H1 (cell line): ENCODE results near the gene TACC2. TPM values are rescaled to one million over a fixed set of nuclear protein-coding genes. Genes with fewer than 3 reads are reported as not detected.

Experiments used
- CTCF ChIA-PET: fragments of 300-600 bp; sonication (Branson Sonifier 250); formaldehyde crosslinking; loops from one replicate; lab custom pipeline; 2021; ENCODE audit not compliant: partially characterized antibody; lab: Charles Lee
- POLR2A ChIA-PET: fragments of 300-600 bp; sonication (Branson Sonifier 250); formaldehyde crosslinking; loops from one replicate; lab custom pipeline; 2021; ENCODE audit warnings: inconsistent platforms; ENCODE audit not compliant: partially characterized antibody; lab: Charles Lee
- DNase-seq, 2 experiments: peaks; one replicate each; pipeline versions ENCODE4 v3.0.0 to v3.0.0-alpha.2; 2010 to 2022; ENCODE audit warnings: low spot score in 2 of 2, low read depth in 1 of 2, mixed read lengths in 1 of 2
- FAIRE-seq: peaks from 2 replicates; lab custom pipeline; 2011; peaks lifted over from hg19 to GRCh38; lab: Jason Lieb, UNC
- H2AFZ ChIP-seq: 2 replicates; pipeline ENCODE4 v1.8.1; 2012; ENCODE audit warnings: low read length, inconsistent platforms
- H2AK5ac ChIP-seq: 2 replicates; pipeline ENCODE4 v1.6.1; 2013; ENCODE audit warnings: low read depth, low read length
- H2BK120ac ChIP-seq: replicated peaks from 2 replicates; pipeline ENCODE3; 2013; ENCODE audit warnings: low read depth, low read length, inconsistent platforms
- H2BK12ac ChIP-seq: 2 replicates; pipeline ENCODE4 v1.6.1; 2013; ENCODE audit warnings: low read depth, low read length
- H2BK15ac ChIP-seq: 2 replicates; pipeline ENCODE4 v1.6.1; 2013; ENCODE audit warnings: low read length
- H2BK20ac ChIP-seq: 2 replicates; pipeline ENCODE4 v1.6.1; 2013; ENCODE audit warnings: low read length
- H2BK5ac ChIP-seq: 2 replicates; pipeline ENCODE4 v1.6.1; 2013; ENCODE audit warnings: low read depth, low read length
- H3K14ac ChIP-seq: 2 replicates; pipeline ENCODE4 v1.6.1; 2013; ENCODE audit warnings: inconsistent platforms; ENCODE audit not compliant: insufficient read length
- H3K18ac ChIP-seq: 2 replicates; pipeline ENCODE4 v1.6.1; 2013; ENCODE audit warnings: low read length; ENCODE audit errors: extremely low read depth
- H3K23ac ChIP-seq: 2 replicates; pipeline ENCODE4 v1.6.1; 2013; ENCODE audit warnings: inconsistent platforms; ENCODE audit not compliant: insufficient read length
- H3K23me2 ChIP-seq: 2 replicates; pipeline ENCODE4 v1.6.1; 2013; ENCODE audit warnings: low read depth, low read length
- H3K27ac ChIP-seq: 2 replicates; pipeline ENCODE4 v1.6.1; 2011; ENCODE audit warnings: low read depth, low read length, inconsistent platforms
- H3K27me3 ChIP-seq, 4 experiments: replicated peaks in 1 of 4; 1 replicate in 1 of 4; 2 replicates in 3 of 4; pipeline versions ENCODE4 v1.6.1 to v1.8.1; 2011 to 2013; ENCODE audit warnings: low read length in 3 of 4, mild to moderate bottlenecking in 3 of 4, inconsistent platforms in 2 of 4, mixed read lengths in 2 of 4, moderate library complexity in 1 of 4; ENCODE audit not compliant: control insufficient read depth in 3 of 4, insufficient read depth in 3 of 4; ENCODE audit errors: extremely low read depth in 1 of 4
- H3K36me3 ChIP-seq, 4 experiments: 2 replicates each; pipeline versions ENCODE4 v1.6.1 to v1.8.1; 2011 to 2013; ENCODE audit warnings: mild to moderate bottlenecking in 4 of 4, low read length in 3 of 4, moderate library complexity in 2 of 4, control low read depth in 1 of 4, inconsistent platforms in 1 of 4; ENCODE audit not compliant: insufficient read depth in 4 of 4, control insufficient read depth in 2 of 4
- H3K4ac ChIP-seq: replicated peaks from 2 replicates; pipeline ENCODE3; 2013; ENCODE audit warnings: low read length, low read depth, mixed read lengths, inconsistent platforms; ENCODE audit not compliant: insufficient read length
- H3K4me1 ChIP-seq, 4 experiments: replicated peaks in 1 of 4; 1 replicate in 1 of 4; 2 replicates in 3 of 4; pipeline versions ENCODE4 v1.6.1 to v1.8.1; 2011 to 2013; ENCODE audit warnings: low read length in 3 of 4, inconsistent platforms in 2 of 4, mixed read lengths in 1 of 4; ENCODE audit not compliant: insufficient read depth in 4 of 4, control insufficient read depth in 3 of 4
- H3K4me2 ChIP-seq, 2 experiments: 2 replicates each; pipeline versions ENCODE4 v1.6.1 to v1.8.1; 2011 to 2013; ENCODE audit warnings: low read depth in 2 of 2, low read length in 2 of 2, control low read depth in 1 of 2, inconsistent platforms in 1 of 2, mild to moderate bottlenecking in 1 of 2; ENCODE audit not compliant: insufficient read depth in 1 of 2
- H3K4me3 ChIP-seq, 4 experiments: fragments of 200-600, 300-600 bp in 1 of 4; sonication (generic), shearing (Covaris generic), sonication (Bioruptor Twin) in 1 of 4; 2 replicates each; pipeline versions ENCODE4 v1.5.1 to v1.8.1; 2011 to 2016; ENCODE audit warnings: low read length in 4 of 4, low read depth in 3 of 4, control low read depth in 2 of 4, inconsistent platforms in 2 of 4, mild to moderate bottlenecking in 2 of 4, mixed read lengths in 1 of 4, moderate library complexity in 1 of 4; ENCODE audit not compliant: insufficient read depth in 2 of 4; ENCODE audit errors: extremely low read depth in 1 of 4
- H3K56ac ChIP-seq: replicated peaks from 2 replicates; pipeline ENCODE3; 2013; ENCODE audit warnings: low read depth, mild to moderate bottlenecking, mixed read lengths, low read length, inconsistent platforms; ENCODE audit not compliant: insufficient read length
- H3K79me1 ChIP-seq: 2 replicates; pipeline ENCODE4 v1.6.1; 2013; ENCODE audit warnings: low read depth, low read length, control low read depth
- H3K79me2 ChIP-seq, 2 experiments: 2 replicates each; pipeline versions ENCODE4 v1.6.1 to v1.8.1; 2012 to 2013; ENCODE audit warnings: low read length in 2 of 2, mild to moderate bottlenecking in 2 of 2, inconsistent platforms in 1 of 2; ENCODE audit not compliant: insufficient read depth in 2 of 2, control insufficient read depth in 1 of 2
- H3K9ac ChIP-seq, 4 experiments: replicated peaks in 1 of 4; 1 replicate in 1 of 4; 2 replicates in 3 of 4; pipeline versions ENCODE4 v1.6.1 to v1.8.1; 2011 to 2013; ENCODE audit warnings: low read depth in 3 of 4, low read length in 3 of 4, control low read depth in 2 of 4, mild to moderate bottlenecking in 2 of 4, moderate library complexity in 2 of 4, inconsistent platforms in 1 of 4; ENCODE audit errors: extremely low read depth in 1 of 4
- H3K9me3 ChIP-seq, 2 experiments: 2 replicates each; pipeline versions ENCODE4 v1.6.1 to v1.8.1; 2012 to 2013; ENCODE audit warnings: mild to moderate bottlenecking in 2 of 2, moderate library complexity in 2 of 2, control low read depth in 1 of 2, inconsistent platforms in 1 of 2, low read depth in 1 of 2, low read length in 1 of 2, mixed read lengths in 1 of 2; ENCODE audit not compliant: insufficient read depth in 2 of 2
- H4K20me1 ChIP-seq, 2 experiments: replicated peaks in 1 of 2; 2 replicates each; pipeline versions ENCODE3 to v1.8.1; 2011 to 2013; ENCODE audit warnings: inconsistent platforms in 2 of 2, low read length in 2 of 2, mild to moderate bottlenecking in 1 of 2; ENCODE audit not compliant: insufficient read depth in 2 of 2, control insufficient read depth in 1 of 2
- H4K5ac ChIP-seq: 2 replicates; pipeline ENCODE4 v1.6.1; 2013; ENCODE audit warnings: low read length, low read depth, mixed read lengths, inconsistent platforms; ENCODE audit not compliant: insufficient read length
- H4K8ac ChIP-seq: 2 replicates; pipeline ENCODE4 v1.8.0; 2013; ENCODE audit warnings: mild to moderate bottlenecking, moderate library complexity, low read length, inconsistent platforms; ENCODE audit not compliant: insufficient read depth; ENCODE audit errors: extremely low read depth
- H4K91ac ChIP-seq: replicated peaks from 2 replicates; pipeline ENCODE3; 2013; ENCODE audit warnings: low read length, mixed read lengths, inconsistent platforms; ENCODE audit not compliant: insufficient read length
- JUN ChIP-seq: IDR thresholded peaks from 2 replicates; pipeline ENCODE4 v1.6.1; 2011; ENCODE audit warnings: low read depth, mild to moderate bottlenecking, improper control_type of control experiment, low read length
- KDM4A ChIP-seq: IDR thresholded peaks from one replicate; pipeline ENCODE4 v1.7.1; 2012; ENCODE audit warnings: low read depth, mild to moderate bottlenecking, moderate library complexity, low read length, inconsistent platforms; ENCODE audit not compliant: severe bottlenecking
- TEAD4 ChIP-seq: IDR thresholded peaks from 2 replicates; pipeline ENCODE4 v1.6.1; 2012; ENCODE audit warnings: low read depth, low read length, inconsistent platforms, mixed read lengths
- WGBS, 2 experiments: shearing (Covaris generic) in 1 of 2; methylation state at CpG; one replicate each; pipeline versions ENCODE4 v1.1.6 to v1.1.7; 2013 to 2015; ENCODE audit warnings: low lambda C conversion rate in 2 of 2, mixed read lengths in 2 of 2, inconsistent platforms in 1 of 2, low coverage in 1 of 2, missing lambda C conversion rate in 1 of 2; ENCODE audit not compliant: insufficient replicate concordance in 2 of 2, insufficient coverage in 1 of 2, insufficient read length in 1 of 2; ENCODE audit errors: extremely low coverage in 1 of 2, missing lambda C conversion rate in 1 of 2; 5-methylcytosine and 5-hydroxymethylcytosine counted together
- long read RNA-seq, 2 experiments: library from RNA in 1 of 2; library from capped mRNA in 1 of 2; stranded (forward); transcript quantifications; one replicate each; pipeline ENCODE4 v2.0.0, GENCODE V29; 2021; ENCODE audit warnings: inconsistent platforms in 1 of 2
- polyA minus RNA-seq, 3 experiments: library from RNA; depleted of rRNA, polyadenylated mRNA; stranded (reverse); fragments of >200 nt; gene quantifications; 1 replicate in 2 of 3; 2 replicates in 1 of 3; pipeline ENCODE4 v1.2.3, GENCODE V29; 2011
- polyA plus RNA-seq, 7 experiments: library from polyadenylated mRNA; depleted of rRNA in 3 of 7; stranded (reverse) in 5 of 7; unstranded in 2 of 7; fragments of >200 nt in 5 of 7; fragments of 200-250 nt in 2 of 7; gene quantifications; 1 replicate in 5 of 7; 2 replicates in 1 of 7; 4 replicates in 1 of 7; pipeline versions ENCODE4 v1.2.1 to v1.2.3, GENCODE V29; 2011 to 2013; ENCODE audit warnings: missing spikeins in 2 of 7, mixed read lengths in 2 of 7
- total RNA-seq: library from RNA; stranded (reverse); fragmentation: NEBNext Ultra II Directional; extraction: Animal tissue kit (Norgen Biotek cat#: 25700); gene quantifications from 2 replicates; pipeline ENCODE4 v1.2.1, GENCODE V29; 2021

Gene TACC2, protein sequence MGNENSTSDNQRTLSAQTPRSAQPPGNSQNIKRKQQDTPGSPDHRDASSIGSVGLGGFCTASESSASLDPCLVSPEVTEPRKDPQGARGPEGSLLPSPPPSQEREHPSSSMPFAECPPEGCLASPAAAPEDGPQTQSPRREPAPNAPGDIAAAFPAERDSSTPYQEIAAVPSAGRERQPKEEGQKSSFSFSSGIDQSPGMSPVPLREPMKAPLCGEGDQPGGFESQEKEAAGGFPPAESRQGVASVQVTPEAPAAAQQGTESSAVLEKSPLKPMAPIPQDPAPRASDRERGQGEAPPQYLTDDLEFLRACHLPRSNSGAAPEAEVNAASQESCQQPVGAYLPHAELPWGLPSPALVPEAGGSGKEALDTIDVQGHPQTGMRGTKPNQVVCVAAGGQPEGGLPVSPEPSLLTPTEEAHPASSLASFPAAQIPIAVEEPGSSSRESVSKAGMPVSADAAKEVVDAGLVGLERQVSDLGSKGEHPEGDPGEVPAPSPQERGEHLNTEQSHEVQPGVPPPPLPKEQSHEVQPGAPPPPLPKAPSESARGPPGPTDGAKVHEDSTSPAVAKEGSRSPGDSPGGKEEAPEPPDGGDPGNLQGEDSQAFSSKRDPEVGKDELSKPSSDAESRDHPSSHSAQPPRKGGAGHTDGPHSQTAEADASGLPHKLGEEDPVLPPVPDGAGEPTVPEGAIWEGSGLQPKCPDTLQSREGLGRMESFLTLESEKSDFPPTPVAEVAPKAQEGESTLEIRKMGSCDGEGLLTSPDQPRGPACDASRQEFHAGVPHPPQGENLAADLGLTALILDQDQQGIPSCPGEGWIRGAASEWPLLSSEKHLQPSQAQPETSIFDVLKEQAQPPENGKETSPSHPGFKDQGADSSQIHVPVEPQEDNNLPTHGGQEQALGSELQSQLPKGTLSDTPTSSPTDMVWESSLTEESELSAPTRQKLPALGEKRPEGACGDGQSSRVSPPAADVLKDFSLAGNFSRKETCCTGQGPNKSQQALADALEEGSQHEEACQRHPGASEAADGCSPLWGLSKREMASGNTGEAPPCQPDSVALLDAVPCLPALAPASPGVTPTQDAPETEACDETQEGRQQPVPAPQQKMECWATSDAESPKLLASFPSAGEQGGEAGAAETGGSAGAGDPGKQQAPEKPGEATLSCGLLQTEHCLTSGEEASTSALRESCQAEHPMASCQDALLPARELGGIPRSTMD (N-terminal part only)
- 46.6 and 48.5 TPM in 2 replicates for total RNA-seq
- 19.0 and 21.2 TPM in 2 replicates for polyA plus RNA-seq (2011; rRNA removed)
- polyA plus RNA-seq (2011; cell fraction: cytosol; rRNA removed) = 21.7 TPM
- 35.3 TPM for polyA plus RNA-seq (2011; cell fraction: nucleus; rRNA removed)
- polyA plus RNA-seq (2012, experiment 1 of 2) = 37.9 to 45.2 TPM (median 41.0 TPM) in 4 replicates
- 28.0 TPM for polyA plus RNA-seq (2012, experiment 2 of 2)
- 33.0 TPM for polyA plus RNA-seq (2013, experiment 1 of 2)
- polyA plus RNA-seq (2013, experiment 2 of 2) = 30.4 TPM
- polyA minus RNA-seq (2011; rRNA and poly(A)+ RNA removed) = 20.7 and 23.7 TPM in 2 replicates
- 20.1 TPM for polyA minus RNA-seq (2011; cell fraction: cytosol; rRNA and poly(A)+ RNA removed)
- 39.3 TPM for polyA minus RNA-seq (2011; cell fraction: nucleus; rRNA and poly(A)+ RNA removed)
- long read RNA-seq, experiment 1, partial matches to known transcripts = 5 of 12 reads
- long read RNA-seq, experiment 1, other reads (novel, unspliced or antisense) = 5 of 12 reads
- long read RNA-seq, experiment 2, partial matches to known transcripts = 2 of 2 reads
- long read RNA-seq, experiment 2, other reads (novel, unspliced or antisense) = 0 of 2 reads

DNA sequence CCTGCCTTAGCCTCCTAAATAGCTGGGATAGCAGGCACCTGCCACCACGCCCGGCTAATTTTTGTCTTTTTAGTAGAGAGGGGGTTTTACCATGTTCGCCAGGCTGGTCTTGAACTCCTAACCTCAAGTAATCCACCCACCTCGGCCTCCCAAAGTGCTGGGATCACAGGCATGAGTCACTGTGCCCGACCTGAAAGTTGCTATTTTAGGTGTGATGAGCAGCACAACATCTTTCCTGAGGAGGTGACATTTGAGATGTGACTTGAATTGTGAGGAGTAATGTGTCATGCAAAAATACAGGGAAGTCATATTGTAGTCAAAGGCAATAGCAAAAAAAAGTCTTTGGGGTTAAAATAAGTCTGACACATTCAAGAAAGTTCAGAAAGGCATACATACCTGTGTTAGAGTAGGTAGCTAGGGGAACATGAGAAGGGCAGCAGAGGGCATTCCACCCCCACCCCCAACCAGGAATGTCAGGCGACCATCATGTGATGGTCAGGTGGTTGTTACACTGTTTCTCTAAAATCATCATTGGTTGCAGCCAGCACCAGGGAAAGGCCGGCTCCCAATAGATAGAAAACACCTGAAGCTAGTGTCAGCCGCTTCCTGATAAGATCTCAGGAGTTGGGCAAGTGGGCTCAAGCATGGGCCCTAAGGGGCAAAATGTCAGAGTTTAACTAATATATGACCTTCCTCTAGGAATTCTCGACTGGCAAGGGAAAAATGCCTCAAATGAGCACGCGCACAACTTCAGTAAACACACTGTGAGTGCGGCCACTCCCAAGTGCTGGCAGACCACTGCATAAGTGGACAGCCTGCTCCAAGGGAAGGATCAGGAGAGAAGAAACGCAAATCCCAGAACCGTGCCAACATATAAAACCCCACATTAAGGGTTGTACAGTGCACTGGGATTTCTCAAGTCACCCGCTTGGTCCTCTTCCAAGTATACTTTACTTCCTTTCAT, at the start of gene TACC2:
Gene TACC2 (plus strand): TSS at position 803 of the 964 bp plus-strand sequence. CDS start 32,819 bp downstream, outside the sequence.
- H3K79me1 ChIP-seq = no peaks in the 10 kb centered on the region
- ChIA-PET CTCF (interaction anchor here (0.7 kb wide), 1 partner anchor 27 kb away, joined by 3 read pairs; no protein-coding TSS in a partner anchor), POLR2A (interaction anchor here (0.6 to 1.4 kb wide), 2 partner anchors 13 to 15 kb away, joined by 3 read pairs; partner anchors contain the start of gene NSMCE4A)
- no peak within 1 kb of the TSS for H4K5ac ChIP-seq
- 89% methylated on average over 15 of the region's 15 CpGs; no CpG with 5 or more reads in 1 of the 2 experiments for WGBS, 2 experiments
- H4K20me1 ChIP-seq = no peaks in the 10 kb centered on the region
- no peaks in the 10 kb centered on the region; the same call in 1 of the 2 replicates for H3K23me2 ChIP-seq
- H3K9ac ChIP-seq = no peak within 1 kb of the TSS
- H2BK15ac ChIP-seq = no peak within 1 kb of the TSS
- FAIRE-seq = no peak
- H2BK120ac ChIP-seq = no peak within 1 kb of the TSS
- no peak within 1 kb of the TSS for H4K91ac ChIP-seq
- H3K27ac ChIP-seq = no peak within 1 kb of the TSS
- no peaks in the 10 kb centered on the region; a peak in 1 of 8 replicates for H3K36me3 ChIP-seq
- no peaks in the 10 kb centered on the region for H3K27me3 ChIP-seq
- no peak for DNase-seq
- no peak within 1 kb of the TSS for H3K14ac ChIP-seq
- no peak within 1 kb of the TSS for H2BK20ac ChIP-seq
- H4K8ac ChIP-seq = no peak within 1 kb of the TSS
- no peak within 1 kb of the TSS for H3K23ac ChIP-seq
- no peak within 1 kb of the TSS for H3K4me2 ChIP-seq
- H2BK5ac ChIP-seq = no peak within 1 kb of the TSS
- no peak within 1 kb of the TSS for H2BK12ac ChIP-seq
- H3K4me1 ChIP-seq = no peaks in the 10 kb centered on the region; a peak in 1 of 7 replicates
- no peak within 1 kb of the TSS for H2AK5ac ChIP-seq
- H2AFZ ChIP-seq = no peak within 1 kb of the TSS
- peaks cover 8 to 12% of the 10 kb centered on the region in 2 experiments for H3K9me3 ChIP-seq
- no peaks in the 10 kb centered on the region for H3K79me2 ChIP-seq
- no peak within 1 kb of the TSS for H3K18ac ChIP-seq
- no peak within 1 kb of the TSS for H3K4ac ChIP-seq
- no peak within 1 kb of the TSS for H3K56ac ChIP-seq
- H3K4me3 ChIP-seq = no peak within 1 kb of the TSS
- no peak for TF ChIP-seq KDM4A
- peak; percentile 42; the same call in 1 of the 2 replicates for TF ChIP-seq TEAD4
- TF ChIP-seq JUN = no peak
